ENCODE data around the gene ARHGAP32. TPM values are rescaled to one million over a fixed set of nuclear protein-coding genes. Genes with fewer than 3 reads are reported as not detected.

ARHGAP32 gene
- total and polyA plus RNA-seq, 2 donors from 2014 or later = 2.1 to 30.8 TPM

DNA sequence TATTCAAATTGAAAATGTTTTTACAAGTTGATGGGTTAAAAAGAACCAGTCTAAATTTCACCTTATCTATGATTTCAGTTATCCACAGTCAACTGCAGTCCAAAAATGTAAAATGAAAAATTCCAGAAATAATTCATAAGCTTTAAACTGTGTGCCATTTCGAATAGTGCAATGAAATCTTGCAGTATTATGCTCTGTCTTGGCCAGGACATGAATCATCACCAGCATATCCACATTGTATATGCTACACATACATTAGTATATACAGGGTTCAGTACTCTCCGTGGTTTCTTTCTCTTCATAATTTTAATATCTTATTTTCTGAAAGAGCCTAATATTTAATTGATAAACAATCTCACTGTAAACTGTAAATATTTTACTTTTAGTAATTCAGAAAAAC lies 45.9 kb downstream of the ARHGAP32 start:
- DNase-seq (no peak), FAIRE-seq (no peak)
- TF ChIP-seq, protein P1, sequence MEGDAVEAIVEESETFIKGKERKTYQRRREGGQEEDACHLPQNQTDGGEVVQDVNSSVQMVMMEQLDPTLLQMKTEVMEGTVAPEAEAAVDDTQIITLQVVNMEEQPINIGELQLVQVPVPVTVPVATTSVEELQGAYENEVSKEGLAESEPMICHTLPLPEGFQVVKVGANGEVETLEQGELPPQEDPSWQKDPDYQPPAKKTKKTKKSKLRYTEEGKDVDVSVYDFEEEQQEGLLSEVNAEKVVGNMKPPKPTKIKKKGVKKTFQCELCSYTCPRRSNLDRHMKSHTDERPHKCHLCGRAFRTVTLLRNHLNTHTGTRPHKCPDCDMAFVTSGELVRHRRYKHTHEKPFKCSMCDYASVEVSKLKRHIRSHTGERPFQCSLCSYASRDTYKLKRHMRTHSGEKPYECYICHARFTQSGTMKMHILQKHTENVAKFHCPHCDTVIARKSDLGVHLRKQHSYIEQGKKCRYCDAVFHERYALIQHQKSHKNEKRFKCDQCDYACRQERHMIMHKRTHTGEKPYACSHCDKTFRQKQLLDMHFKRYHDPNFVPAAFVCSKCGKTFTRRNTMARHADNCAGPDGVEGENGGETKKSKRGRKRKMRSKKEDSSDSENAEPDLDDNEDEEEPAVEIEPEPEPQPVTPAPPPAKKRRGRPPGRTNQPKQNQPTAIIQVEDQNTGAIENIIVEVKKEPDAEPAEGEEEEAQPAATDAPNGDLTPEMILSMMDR (IDR thresholded peaks at IDR 0.05; ENCODE audit: borderline replicate concordance, extremely low read depth, insufficient read depth) = no peak
- H3K9me3 ChIP-seq (ENCODE audit: control insufficient read depth in 2 of 3, insufficient read depth in 1 of 3, low read length in 3 of 3) = peaks cover 0 to 7% (median 7%) of the 10 kb centered on the region in 3 donors
- no peak overlapping the region for H3K4me3 ChIP-seq (ENCODE audit: low read length in 3 of 3)
- no peak overlapping the region for H3K9ac ChIP-seq (ENCODE audit: low read length in 3 of 3)
- H3K27me3 ChIP-seq (ENCODE audit: control insufficient read depth, insufficient read depth, low read length) = no peaks in the 10 kb centered on the region
- no peaks in the 10 kb centered on the region for H3K4me1 ChIP-seq (ENCODE audit: control insufficient read depth in 2 of 3, insufficient read depth in 2 of 3, low read depth in 1 of 3, low read length in 3 of 3)
- H3K36me3 ChIP-seq (ENCODE audit: control insufficient read depth in 2 of 3, insufficient read depth in 3 of 3, low read length in 3 of 3) = no peaks in the 10 kb centered on the region
- no peak overlapping the region for H3K27ac ChIP-seq (ENCODE audit: low read depth in 2 of 2, low read length in 2 of 2)
- intact Hi-C loops (cut with DNase I) = no loop called here

DNA sequence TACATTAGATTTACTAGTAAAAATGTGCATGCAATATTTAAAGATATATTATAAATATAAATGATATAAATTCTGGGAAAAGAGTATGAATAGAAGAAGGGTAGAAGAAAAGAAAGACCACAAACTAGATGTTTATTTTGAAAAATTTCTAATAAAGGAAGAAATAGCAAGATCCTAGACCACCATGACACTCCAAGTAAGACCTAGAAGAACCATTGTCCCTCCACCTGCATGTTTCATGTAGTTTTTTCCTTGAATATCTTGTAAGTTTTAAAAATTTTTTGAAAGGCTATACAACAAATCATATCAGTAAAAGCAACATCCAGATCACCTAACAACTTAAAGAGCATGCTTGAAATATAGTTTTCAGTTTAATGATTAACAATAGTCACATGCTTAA lies 46.8 kb downstream of the ARHGAP32 start:
- no peaks in the 10 kb centered on the region for H3K27me3 ChIP-seq (ENCODE audit: control insufficient read depth, insufficient read depth, low read length)
- no peaks in the 10 kb centered on the region for H3K36me3 ChIP-seq (ENCODE audit: control insufficient read depth in 2 of 3, insufficient read depth in 3 of 3, low read length in 3 of 3)
- H3K9ac ChIP-seq (ENCODE audit: low read length in 3 of 3) = no peak overlapping the region
- TF ChIP-seq, protein P1 (IDR thresholded peaks at IDR 0.05; ENCODE audit: borderline replicate concordance, extremely low read depth, insufficient read depth) = no peak
- no peak for FAIRE-seq
- H3K4me1 ChIP-seq (ENCODE audit: control insufficient read depth in 2 of 3, insufficient read depth in 2 of 3, low read depth in 1 of 3, low read length in 3 of 3) = no peaks in the 10 kb centered on the region
- no peak overlapping the region for H3K4me3 ChIP-seq (ENCODE audit: low read length in 3 of 3)
- intact Hi-C loops (cut with DNase I) = no loop called here
- no peak overlapping the region for H3K27ac ChIP-seq (ENCODE audit: low read depth in 2 of 2, low read length in 2 of 2)
- no peaks in the 10 kb centered on the region for H3K9me3 ChIP-seq (ENCODE audit: control insufficient read depth in 2 of 3, insufficient read depth in 1 of 3, low read length in 3 of 3)
- no peak for DNase-seq

DNA sequence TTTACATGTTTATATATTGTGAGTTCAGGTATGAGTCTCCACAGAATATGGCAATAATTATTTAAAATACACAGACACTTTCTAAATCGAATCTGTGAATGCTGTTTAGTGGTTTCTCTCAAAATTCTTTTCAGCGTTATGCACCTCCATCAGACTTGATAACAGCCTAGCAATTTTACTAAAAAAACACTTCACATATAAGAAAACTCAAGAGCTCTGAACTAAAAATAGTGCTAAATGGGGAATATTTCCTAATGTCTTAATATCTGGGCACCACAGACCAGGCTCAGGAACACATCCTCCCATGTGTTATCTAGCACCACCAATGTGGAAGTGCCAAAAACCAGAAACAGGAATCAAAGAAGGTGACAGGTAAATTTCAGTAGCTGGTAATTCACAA lies 47.9 kb downstream of the ARHGAP32 start:
- DNase-seq = no peak
- intact Hi-C loops (cut with DNase I) = no loop called here
- no peak overlapping the region for H3K27ac ChIP-seq (ENCODE audit: low read depth in 2 of 2, low read length in 2 of 2)
- H3K4me3 ChIP-seq (ENCODE audit: low read length in 3 of 3) = no peak overlapping the region
- H3K27me3 ChIP-seq (ENCODE audit: control insufficient read depth, insufficient read depth, low read length) = no peaks in the 10 kb centered on the region
- no peaks in the 10 kb centered on the region for H3K36me3 ChIP-seq (ENCODE audit: control insufficient read depth in 2 of 3, insufficient read depth in 3 of 3, low read length in 3 of 3)
- TF ChIP-seq, protein P1 (IDR thresholded peaks at IDR 0.05; ENCODE audit: borderline replicate concordance, extremely low read depth, insufficient read depth) = no peak
- H3K9me3 ChIP-seq (ENCODE audit: control insufficient read depth in 2 of 3, insufficient read depth in 1 of 3, low read length in 3 of 3) = no peaks in the 10 kb centered on the region
- no peaks in the 10 kb centered on the region for H3K4me1 ChIP-seq (ENCODE audit: control insufficient read depth in 2 of 3, insufficient read depth in 2 of 3, low read depth in 1 of 3, low read length in 3 of 3)
- FAIRE-seq = no peak
- H3K9ac ChIP-seq (ENCODE audit: low read length in 3 of 3) = no peak overlapping the region

DNA sequence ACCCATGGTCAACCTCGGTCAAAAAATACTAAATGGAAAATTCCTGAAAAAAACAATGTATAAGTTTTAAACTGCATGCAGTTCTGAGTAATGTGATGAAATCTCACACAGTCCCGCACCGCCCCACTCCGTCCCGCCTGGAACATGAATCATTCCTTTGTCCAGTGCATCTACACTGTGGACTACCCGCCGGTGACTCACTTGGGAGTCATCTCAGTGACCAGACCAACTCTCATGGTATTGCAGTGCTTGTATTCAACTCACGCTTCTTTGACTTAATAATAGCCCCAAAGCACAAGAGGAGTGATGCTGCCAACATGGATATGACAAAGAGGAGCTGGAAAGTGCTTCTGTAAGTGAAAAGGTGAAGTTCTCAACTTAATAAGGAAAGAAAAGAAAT lies 48.8 kb downstream of the ARHGAP32 start:
- FAIRE-seq (no peak), DNase-seq (peak in 1 of 5 donors; percentile 91)
- TF ChIP-seq, protein P1 (IDR thresholded peaks at IDR 0.05; ENCODE audit: borderline replicate concordance, extremely low read depth, insufficient read depth) = no peak
- Histone ChIP-seq H3K4me1 (ENCODE audit: control insufficient read depth in 2 of 3, insufficient read depth in 2 of 3, low read depth in 1 of 3, low read length in 3 of 3) (no peaks in the 10 kb centered on the region), H3K9ac (ENCODE audit: low read length in 3 of 3) (no peak overlapping the region), H3K36me3 (ENCODE audit: control insufficient read depth in 2 of 3, insufficient read depth in 3 of 3, low read length in 3 of 3) (no peaks in the 10 kb centered on the region), H3K4me3 (ENCODE audit: low read length in 3 of 3) (no peak overlapping the region), H3K9me3 (ENCODE audit: control insufficient read depth in 2 of 3, insufficient read depth in 1 of 3, low read length in 3 of 3) (no peaks in the 10 kb centered on the region), H3K27me3 (ENCODE audit: control insufficient read depth, insufficient read depth, low read length) (no peaks in the 10 kb centered on the region), H3K27ac (ENCODE audit: low read depth in 2 of 2, low read length in 2 of 2) (no peak overlapping the region)
- intact Hi-C loops (cut with DNase I) = no loop called here
